Subcutaneous adipose tissue (tissue), 4 donors: ENCODE measurements around the gene ADAMTS14. TPM values are rescaled to one million over a fixed set of nuclear protein-coding genes. Genes with fewer than 3 reads are reported as not detected.

Experiments
- total RNA-seq, 4 donors: library from RNA; depleted of rRNA; stranded (reverse); fragments of >200 nt; gene quantifications; one replicate each; pipeline ENCODE4 v1.1.0, GENCODE V29; 2016
- TF ChIP-seq, protein P1 (sequence below): fragments of 450-650 bp; IDR thresholded peaks from one replicate; pipeline ENCODE4 v1.5.1; 2016; ENCODE audit warnings: low read depth, mild to moderate bottlenecking, control low read depth, antibody characterized with exemption, moderate library complexity

The ADAMTS14 gene
- total RNA-seq, 4 donors from 2014 or later = not detected

DNA sequence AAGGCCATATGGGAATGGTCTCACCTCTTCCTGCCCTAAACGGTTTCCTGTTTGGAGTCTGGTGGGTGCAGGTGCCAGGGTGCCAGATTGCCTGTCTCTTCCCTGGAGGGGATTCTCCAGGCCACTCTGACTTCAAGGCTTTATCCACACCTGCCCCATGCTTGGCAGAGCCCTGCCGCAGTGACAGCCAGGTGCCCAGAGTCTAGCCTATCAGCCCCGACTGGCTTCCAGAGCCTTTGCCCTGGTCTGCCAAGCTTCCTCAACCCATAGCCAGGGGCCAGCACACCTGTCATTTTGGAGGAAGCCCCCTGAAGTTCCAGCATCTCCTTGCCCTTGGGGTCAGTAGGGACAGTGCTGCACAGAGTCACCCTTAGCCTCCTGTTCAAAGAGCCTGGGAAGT is 91.3 kb downstream of the ADAMTS14 start:
- TF ChIP-seq, protein P1, sequence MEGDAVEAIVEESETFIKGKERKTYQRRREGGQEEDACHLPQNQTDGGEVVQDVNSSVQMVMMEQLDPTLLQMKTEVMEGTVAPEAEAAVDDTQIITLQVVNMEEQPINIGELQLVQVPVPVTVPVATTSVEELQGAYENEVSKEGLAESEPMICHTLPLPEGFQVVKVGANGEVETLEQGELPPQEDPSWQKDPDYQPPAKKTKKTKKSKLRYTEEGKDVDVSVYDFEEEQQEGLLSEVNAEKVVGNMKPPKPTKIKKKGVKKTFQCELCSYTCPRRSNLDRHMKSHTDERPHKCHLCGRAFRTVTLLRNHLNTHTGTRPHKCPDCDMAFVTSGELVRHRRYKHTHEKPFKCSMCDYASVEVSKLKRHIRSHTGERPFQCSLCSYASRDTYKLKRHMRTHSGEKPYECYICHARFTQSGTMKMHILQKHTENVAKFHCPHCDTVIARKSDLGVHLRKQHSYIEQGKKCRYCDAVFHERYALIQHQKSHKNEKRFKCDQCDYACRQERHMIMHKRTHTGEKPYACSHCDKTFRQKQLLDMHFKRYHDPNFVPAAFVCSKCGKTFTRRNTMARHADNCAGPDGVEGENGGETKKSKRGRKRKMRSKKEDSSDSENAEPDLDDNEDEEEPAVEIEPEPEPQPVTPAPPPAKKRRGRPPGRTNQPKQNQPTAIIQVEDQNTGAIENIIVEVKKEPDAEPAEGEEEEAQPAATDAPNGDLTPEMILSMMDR = no peak

DNA sequence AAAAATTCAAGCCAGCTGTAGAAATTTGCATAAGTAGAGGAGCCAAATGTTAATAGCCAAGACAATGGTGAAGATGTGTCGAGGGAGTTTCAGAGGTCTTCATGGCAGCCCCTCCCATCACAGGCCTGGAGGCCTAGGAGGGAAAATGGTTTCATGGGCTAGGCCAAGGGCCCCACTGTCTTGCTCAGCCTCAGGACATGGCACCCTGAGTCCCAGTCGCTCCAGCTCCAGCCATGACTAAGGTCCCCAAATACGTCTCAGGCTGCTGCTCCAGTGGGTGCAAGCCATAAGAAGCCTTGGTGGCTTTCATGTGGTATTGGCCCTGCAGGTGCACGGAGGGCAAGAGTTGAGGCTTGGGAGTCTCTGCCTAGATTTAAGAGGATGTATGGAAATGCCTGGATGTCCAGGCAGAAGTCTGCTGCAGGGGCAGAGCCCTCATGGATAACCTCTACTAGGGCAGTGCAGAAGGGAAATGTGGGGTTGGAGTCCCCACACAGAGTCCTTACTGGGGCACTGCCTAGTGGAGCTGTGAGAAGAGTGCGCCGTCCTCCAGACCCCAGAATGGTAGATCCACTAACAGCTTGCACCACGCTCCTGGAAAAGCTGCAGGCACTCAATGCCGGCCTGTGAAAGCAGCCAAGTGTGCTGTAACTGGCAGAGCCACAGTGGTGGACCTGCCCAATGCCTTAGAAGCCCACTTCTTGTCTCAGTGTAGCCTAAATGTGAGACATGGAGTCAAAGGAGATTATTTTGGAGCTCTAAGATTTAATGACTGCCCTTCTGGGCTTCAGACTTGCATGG is 93.7 kb downstream of the ADAMTS14 start:
- TF ChIP-seq, protein P1 = no peak

DNA sequence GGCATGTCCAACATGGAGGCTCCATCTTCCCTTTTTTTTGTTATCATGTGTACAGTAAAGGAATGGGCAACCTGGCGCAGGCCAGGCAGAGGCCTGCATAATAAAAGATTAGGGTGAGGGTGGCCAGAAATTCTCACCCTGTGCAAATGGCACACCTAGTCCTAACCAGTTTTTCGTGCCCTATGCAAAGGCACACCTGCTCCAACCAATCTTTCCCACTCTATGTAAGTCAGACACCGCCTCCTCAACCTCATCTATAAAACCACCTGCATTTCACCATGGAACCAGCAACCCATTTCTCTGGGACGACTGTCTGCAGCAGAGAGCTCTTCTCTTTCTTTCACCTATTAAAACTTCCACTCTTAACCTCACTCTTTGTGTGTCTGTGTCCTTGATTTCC is 96.8 kb downstream of the ADAMTS14 start:
- TF ChIP-seq, protein P1 = no peak

DNA sequence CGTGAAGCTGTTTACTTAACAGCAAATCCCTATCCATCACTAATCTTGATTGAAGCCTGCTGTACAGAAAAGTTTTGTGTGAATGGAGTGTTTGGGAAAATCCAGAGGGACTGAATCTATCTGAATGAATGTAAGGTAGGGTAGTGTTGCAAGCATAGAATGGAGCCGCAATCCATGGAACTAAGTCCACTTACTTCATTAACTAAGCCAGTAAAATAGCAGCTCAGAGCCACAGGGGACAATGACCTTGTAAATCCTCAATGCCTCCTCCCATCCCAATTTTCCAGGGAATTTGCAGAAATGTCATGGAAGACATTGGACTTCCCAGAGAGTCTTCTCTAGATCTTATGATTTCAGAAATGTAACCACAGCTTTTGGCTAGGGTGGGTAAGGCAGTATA is 97.7 kb downstream of the ADAMTS14 start:
- TF ChIP-seq, protein P1 = no peak

DNA sequence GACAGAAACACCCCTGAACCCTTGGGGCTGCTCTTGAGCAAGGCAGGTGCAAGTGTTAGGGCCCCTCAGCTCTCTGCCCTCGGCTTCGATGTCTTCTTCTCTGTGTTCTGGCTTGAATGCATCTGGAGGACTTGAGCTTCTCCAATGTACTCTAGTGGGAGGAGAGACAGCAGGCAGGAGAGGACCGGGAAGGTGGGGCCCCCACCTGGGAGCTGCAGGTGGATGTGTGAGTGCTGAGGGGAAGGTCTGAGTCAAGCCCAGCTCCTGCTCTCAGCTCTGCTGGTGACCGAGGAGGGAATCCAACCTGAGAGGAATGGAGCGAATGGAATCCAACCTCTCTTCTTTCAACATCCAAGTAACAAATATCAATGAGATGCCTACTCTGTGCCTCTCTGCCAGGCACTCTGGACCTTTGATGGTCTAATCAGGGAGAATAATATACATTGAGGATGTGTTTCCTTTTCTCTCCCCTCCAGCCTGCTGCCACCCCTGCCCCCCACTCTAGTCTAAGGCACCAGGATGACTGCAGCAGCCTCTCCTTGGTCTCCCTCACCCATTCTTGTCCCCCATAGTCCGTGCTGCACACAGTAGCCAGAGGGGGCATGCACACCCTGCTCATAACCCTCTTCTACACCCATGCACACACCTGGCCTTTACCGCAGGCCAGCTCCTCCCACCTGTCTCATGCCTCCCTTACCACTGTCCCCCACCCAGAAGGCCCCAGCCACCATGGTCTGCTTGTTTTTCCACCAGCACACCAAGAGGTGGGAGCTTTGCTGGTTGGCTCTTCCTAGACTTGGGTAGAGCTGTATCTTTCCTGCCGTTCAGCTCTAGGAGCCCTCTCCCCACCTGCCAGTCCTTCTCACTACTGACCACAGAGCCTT is 99.2 kb downstream of the ADAMTS14 start:
- TF ChIP-seq, protein P1 = no peak

DNA sequence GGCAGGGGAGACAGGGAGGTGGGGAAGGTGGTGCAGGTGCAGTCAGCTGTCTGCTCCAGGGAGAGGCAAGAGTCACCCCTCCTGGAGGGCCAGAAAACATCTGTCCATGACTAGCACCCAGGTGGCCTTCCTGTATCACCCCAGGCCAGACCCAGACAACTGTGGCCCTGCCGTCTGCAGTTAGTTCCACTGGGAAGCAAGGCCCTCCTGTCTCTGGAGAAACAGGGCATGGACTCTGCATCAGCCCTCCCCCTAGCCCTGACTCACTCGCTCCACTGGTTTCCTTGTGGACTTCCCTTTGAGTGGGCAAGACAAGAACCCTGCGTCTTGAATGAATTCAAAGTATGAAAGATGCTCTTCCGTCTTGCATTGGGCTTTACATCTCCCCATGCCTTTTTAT is 100.3 kb downstream of the ADAMTS14 start:
- TF ChIP-seq, protein P1 = no peak

DNA sequence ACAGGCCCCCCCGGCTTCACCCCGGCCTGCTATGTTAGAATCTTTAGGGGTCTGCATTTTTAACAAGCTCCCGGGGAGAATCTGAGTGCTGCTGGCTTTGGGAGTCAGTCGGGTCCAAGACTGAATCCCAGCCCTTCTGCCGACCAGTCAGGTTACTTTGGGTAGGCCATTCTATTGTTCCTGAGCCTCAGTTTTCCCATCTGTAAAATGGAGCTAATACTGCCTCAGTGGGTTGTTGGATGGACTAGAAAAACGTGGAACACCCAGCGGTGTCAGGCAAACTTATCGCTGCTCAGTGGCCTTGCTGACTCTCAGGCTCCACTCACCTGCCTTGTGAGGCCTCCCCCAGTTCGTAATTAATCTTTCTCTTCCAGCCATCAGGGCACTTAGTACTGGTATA is 101.2 kb downstream of the ADAMTS14 start:
- TF ChIP-seq, protein P1 = no peak
